ENCODE data around the gene PPP2R3C. TPM values are rescaled to one million over a fixed set of nuclear protein-coding genes. Genes with fewer than 3 reads are reported as not detected.

The PPP2R3C gene
- total and polyA plus RNA-seq, 2 of the 13 experiments (the other 11 are each of a cell fraction or from before 2014, with no cell fraction given) = 63.4 to 102 TPM

- peak; percentile 99 for TF ChIP-seq ZNF446 (CRISPR knock-in tag; IDR thresholded peaks at IDR 0.05)
- TF ChIP-seq ZNF256 (CRISPR knock-in tag; conservative IDR thresholded peaks at IDR 0.05) = peak; percentile 91
- TF ChIP-seq SIX1 (CRISPR knock-in tag; IDR thresholded peaks at IDR 0.05; ENCODE audit: borderline replicate concordance) = peak; percentile 12; the same call in 1 of the 2 replicates
- TF ChIP-seq ZKSCAN8 (CRISPR knock-in tag; IDR thresholded peaks at IDR 0.05; ENCODE audit: borderline replicate concordance) = peak; percentile 78; the same call in 1 of the 2 replicates
- peak; percentile 98 for TF ChIP-seq ZNF766 (CRISPR knock-in tag; IDR thresholded peaks at IDR 0.05; ENCODE audit: borderline replicate concordance)
- TF ChIP-seq POLR2G (IDR thresholded peaks at IDR 0.05; ENCODE audit: low read depth, low read length) = peak; percentile 100
- TF ChIP-seq CCAR2 (optimal IDR thresholded peaks at IDR 0.05; ENCODE audit: low read depth, low read length) = no peak
- TF ChIP-seq FIP1L1 (IDR thresholded peaks at IDR 0.05; ENCODE audit: borderline replicate concordance, insufficient read depth, low read depth, low read length) = peak; percentile 93; the same call in 1 of the 2 replicates
- TF ChIP-seq ATF6 (CRISPR knock-in tag; conservative IDR thresholded peaks at IDR 0.05) = no peak; the same call in 1 of the 2 replicates
- peak; percentile 53 for TF ChIP-seq PPARG (CRISPR knock-in tag; conservative IDR thresholded peaks at IDR 0.05)
- peak; percentile 41; the same call in 1 of the 2 replicates for TF ChIP-seq LRRFIP1 (CRISPR knock-in tag; conservative IDR thresholded peaks at IDR 0.05)
- no peak for TF ChIP-seq ZNF101 (CRISPR knock-in tag; IDR thresholded peaks at IDR 0.05; ENCODE audit: borderline replicate concordance, low read depth)
- no peak for TF ChIP-seq CENPX (CRISPR knock-in tag; IDR thresholded peaks at IDR 0.05)
- peak; percentile 74 for TF ChIP-seq ZNF781 (CRISPR knock-in tag; IDR thresholded peaks at IDR 0.05; ENCODE audit: borderline replicate concordance, not compliant biosample characterization)
- no peak for TF ChIP-seq SOX13 (IDR thresholded peaks at IDR 0.05)
- peak in 1 of 2 experiments; percentile 48; a peak in 1 of 4 replicates for TF ChIP-seq SOX13 (CRISPR knock-in tag; conservative IDR thresholded peaks at IDR 0.05 in 1 of 2, IDR thresholded peaks at IDR 0.05 in 1 of 2)
- peak; percentile 97 for TF ChIP-seq ZIK1 (CRISPR knock-in tag; IDR thresholded peaks at IDR 0.05; ENCODE audit: borderline replicate concordance, low read depth)
- TF ChIP-seq ZNF530 (CRISPR knock-in tag; IDR thresholded peaks at IDR 0.05; ENCODE audit: low read depth) = no peak
- TF ChIP-seq SNAPC5 (CRISPR knock-in tag; IDR thresholded peaks at IDR 0.05; ENCODE audit: borderline replicate concordance) = peak; percentile 33; the same call in 1 of the 2 replicates
- peak; percentile 89; the same call in 1 of the 2 replicates for TF ChIP-seq ZNF296 (CRISPR knock-in tag; conservative IDR thresholded peaks at IDR 0.05)
- TF ChIP-seq NFRKB (IDR thresholded peaks at IDR 0.05) = no peak
- TF ChIP-seq ARHGAP35 (CRISPR knock-in tag; IDR thresholded peaks at IDR 0.05; ENCODE audit: borderline replicate concordance) = peak; percentile 98
- TF ChIP-seq ZSCAN29 (CRISPR knock-in tag; conservative IDR thresholded peaks at IDR 0.05) = no peak
- peak; percentile 79 for TF ChIP-seq MEF2D (CRISPR knock-in tag; IDR thresholded peaks at IDR 0.05)
- peak; percentile 98; the same call in 1 of the 2 replicates for TF ChIP-seq ZNF337 (CRISPR knock-in tag; IDR thresholded peaks at IDR 0.05; ENCODE audit: borderline replicate concordance, low read depth)
Measured at GRCh38 chr14:35046048-35046750, 75.6 kb downstream of the PPP2R3C start, which contains the start of gene FAM177A1 (continued).
